Neural progenitor cell (in vitro differentiated cells): ENCODE results near the gene CCDC102A. TPM values are rescaled to one million over a fixed set of nuclear protein-coding genes. Genes with fewer than 3 reads are reported as not detected.

Experiments used
- DNase-seq: peaks from one replicate; pipeline ENCODE4 v3.0.0-alpha.2; 2016; ENCODE audit warnings: low spot score
- H2AFZ ChIP-seq: fragments of 200-600 bp; sonication (generic); replicated peaks from 2 replicates; pipeline ENCODE4 v1.6.1; 2016; ENCODE audit warnings: antibody characterized with exemption
- H3F3A ChIP-seq: fragments of 200-600 bp; sonication (generic); 2 replicates; pipeline ENCODE4 v1.6.1; 2016; ENCODE audit warnings: antibody characterized with exemption, low read depth
- H3K27ac ChIP-seq: fragments of 200-600 bp; sonication (generic); 2 replicates; pipeline ENCODE4 v1.5.1; 2016; ENCODE audit warnings: mild to moderate bottlenecking
- H3K27me3 ChIP-seq: fragments of 200-600 bp; sonication (generic); 2 replicates; pipeline ENCODE4 v1.6.1; 2016; ENCODE audit warnings: mild to moderate bottlenecking, moderate library complexity
- H3K36me3 ChIP-seq: fragments of 200-600 bp; sonication (generic); 2 replicates; pipeline ENCODE4 v1.5.1; 2016
- H3K4me1 ChIP-seq: fragments of 200-600 bp; sonication (generic); 2 replicates; pipeline ENCODE4 v1.6.1; 2016; ENCODE audit warnings: mixed run types
- H3K4me2 ChIP-seq: fragments of 200-600 bp; sonication (generic); 2 replicates; pipeline ENCODE4 v1.6.1; 2016
- H3K4me3 ChIP-seq: fragments of 200-600 bp; sonication (generic); 2 replicates; pipeline ENCODE4 v1.5.1; 2016
- H3K79me2 ChIP-seq: fragments of 200-600 bp; sonication (generic); 2 replicates; pipeline ENCODE4 v1.6.1; 2016; ENCODE audit warnings: low read depth
- H3K9ac ChIP-seq: fragments of 200-600 bp; sonication (generic); 2 replicates; pipeline ENCODE4 v1.6.1; 2016
- H3K9me3 ChIP-seq: fragments of 200-600 bp; sonication (generic); 2 replicates; pipeline ENCODE4 v1.5.1; 2016; ENCODE audit warnings: low read depth
- H4K20me1 ChIP-seq: fragments of 200-600 bp; sonication (generic); 2 replicates; pipeline ENCODE4 v1.6.1; 2016; ENCODE audit warnings: low read depth
- H3K27ac Mint-ChIP-seq: 3 replicates; pipeline ENCODE4 v1.8.0; 2021; ENCODE audit warnings: mixed read lengths
- H3K27me3 Mint-ChIP-seq: 2 replicates; pipeline ENCODE4 v1.8.0; 2022; ENCODE audit warnings: low read depth, mild to moderate bottlenecking, inconsistent platforms, moderate library complexity, mixed read lengths; ENCODE audit not compliant: insufficient read depth
- H3K36me3 Mint-ChIP-seq: 3 replicates; pipeline ENCODE4 v1.8.0; 2021; ENCODE audit warnings: mixed read lengths
- H3K4me1 Mint-ChIP-seq: 3 replicates; pipeline ENCODE4 v1.8.0; 2021; ENCODE audit warnings: mixed read lengths
- H3K4me3 Mint-ChIP-seq: 3 replicates; pipeline ENCODE4 v1.8.0; 2021; ENCODE audit warnings: mild to moderate bottlenecking, moderate library complexity, mixed read lengths
- H3K9me3 Mint-ChIP-seq: 3 replicates; pipeline ENCODE4 v1.8.0; 2020; ENCODE audit warnings: mixed read lengths
- CTCF ChIP-seq: fragments of 200-600 bp; sonication (generic); IDR thresholded peaks from 2 replicates; pipeline ENCODE4 v1.5.1; 2017; ENCODE audit warnings: antibody characterized with exemption, mild to moderate bottlenecking
- EZH2 ChIP-seq: fragments of 200-600 bp; sonication (generic); IDR thresholded peaks from 2 replicates; pipeline ENCODE4 v1.6.1; 2017; ENCODE audit warnings: antibody characterized with exemption, mild to moderate bottlenecking, moderate library complexity
- EZH2phosphoT487 ChIP-seq: fragments of 200-600 bp; sonication (generic); IDR thresholded peaks from 2 replicates; pipeline ENCODE4 v1.6.1; 2017; ENCODE audit warnings: antibody characterized with exemption
- total RNA-seq: library from RNA; depleted of rRNA; stranded (reverse); fragments of >200 nt; gene quantifications from 2 replicates; pipeline ENCODE4 v1.2.3, GENCODE V29; 2015; ENCODE audit warnings: low replicate concordance

CCDC102A gene
- total RNA-seq, 1 donor from 2014 or later, result 3.9 TPM

- Mint-ChIP-seq H3K4me1 (peaks cover 37% of the 10 kb centered on the region), H3K27ac (no peak overlapping the region), H3K9me3 (no peaks in the 10 kb centered on the region), H3K27me3 (peaks cover 17% of the 10 kb centered on the region), H3K36me3 (peaks cover 10% of the 10 kb centered on the region), H3K4me3 (no peak overlapping the region)
- H3F3A ChIP-seq, result peaks cover 16% of the 10 kb centered on the region
- H3K27ac ChIP-seq, result no peak overlapping the region
- TF ChIP-seq EZH2, result peak; percentile 65
- no peak for TF ChIP-seq CTCF
- no peaks in the 10 kb centered on the region for H3K9me3 ChIP-seq
- peaks cover 36% of the 10 kb centered on the region for H3K27me3 ChIP-seq
- peaks cover 13% of the 10 kb centered on the region for H3K4me1 ChIP-seq
- H4K20me1 ChIP-seq, result peaks cover 11% of the 10 kb centered on the region
- peak overlapping the region; percentile 53 for H3K4me3 ChIP-seq
- peak overlapping the region; percentile 81 for H3K4me2 ChIP-seq
- H3K9ac ChIP-seq, result no peak overlapping the region
- H3K36me3 ChIP-seq, result no peaks in the 10 kb centered on the region
- peak overlapping the region; percentile 72 for H2AFZ ChIP-seq
- peak; percentile 89 for DNase-seq
- no peaks in the 10 kb centered on the region for H3K79me2 ChIP-seq
Observed at GRCh38 chr16:57528499-57529390, 7.6 kb downstream of the CCDC102A start.

- Mint-ChIP-seq H3K4me3 (no peak overlapping the region), H3K27me3 (peaks cover 16% of the 10 kb centered on the region), H3K27ac (peak overlapping the region; percentile 38), H3K4me1 (peaks cover 31% of the 10 kb centered on the region), H3K36me3 (peaks cover 10% of the 10 kb centered on the region), H3K9me3 (no peaks in the 10 kb centered on the region)
- Histone ChIP-seq H3K27ac (no peak overlapping the region), H3K4me2 (peak overlapping the region; percentile 81), H3K9me3 (no peaks in the 10 kb centered on the region), H3F3A (peaks cover 16% of the 10 kb centered on the region), H3K4me3 (peak overlapping the region; percentile 53), H3K9ac (no peak overlapping the region), H3K79me2 (no peaks in the 10 kb centered on the region), H3K36me3 (no peaks in the 10 kb centered on the region), H2AFZ (peak overlapping the region; percentile 72), H4K20me1 (peaks cover 11% of the 10 kb centered on the region), H3K4me1 (peaks cover 10% of the 10 kb centered on the region), H3K27me3 (peaks cover 36% of the 10 kb centered on the region)
- DNase-seq, result no peak
- TF ChIP-seq EZH2phosphoT487, result no peak
Observed at GRCh38 chr16:57527610-57528360, 8.6 kb downstream of the CCDC102A start.

- H3K27me3 Mint-ChIP-seq, result peaks cover 16% of the 10 kb centered on the region
- H3K4me3 Mint-ChIP-seq, result no peak overlapping the region
- Histone ChIP-seq H3K9ac (no peak overlapping the region), H3K27me3 (peaks cover 36% of the 10 kb centered on the region), H3F3A (peaks cover 16% of the 10 kb centered on the region), H4K20me1 (peaks cover 11% of the 10 kb centered on the region), H3K4me3 (no peak overlapping the region), H3K9me3 (no peaks in the 10 kb centered on the region), H3K27ac (no peak overlapping the region), H3K4me1 (peaks cover 5% of the 10 kb centered on the region), H3K36me3 (no peaks in the 10 kb centered on the region), H3K79me2 (no peaks in the 10 kb centered on the region), H3K4me2 (no peak overlapping the region), H2AFZ (no peak overlapping the region)
- H3K36me3 Mint-ChIP-seq, result peaks cover 10% of the 10 kb centered on the region
- H3K27ac Mint-ChIP-seq, result no peak overlapping the region
- peaks cover 25% of the 10 kb centered on the region for H3K4me1 Mint-ChIP-seq
- TF ChIP-seq EZH2 (no peak), CTCF (peak; percentile 8), EZH2phosphoT487 (no peak)
- no peak for DNase-seq
- no peaks in the 10 kb centered on the region for H3K9me3 Mint-ChIP-seq
Observed at GRCh38 chr16:57527027-57527426, 9.3 kb downstream of the CCDC102A start.
